Activated T-helper 1 cell treated with Interleukin-2 at 50 U/mL for 16 hours (primary cell): ENCODE results near the gene SMC1A.
A peak's percentile ranks its signal among the peaks of the same experiment; 100 is the strongest.
"Not testable (repeated sequence)": the region's sequence is repeated elsewhere in the genome, so short reads cannot be mapped to it uniquely, and the experiment has no call there.

Experiments used
- DNase-seq: peaks from one replicate; pipeline ENCODE4 v3.0.0-alpha.2; 2020; ENCODE audit warnings: low read depth

The SMC1A gene

GRCh38 chrX:53422086-53422860, at the start of gene SMC1A:
Gene SMC1A (minus strand): TSS chrX:53422654. CDS start chrX:53422600, 54 bp downstream.
- DNase-seq, result peak; percentile 94

- DNase-seq, result no peak
These were observed 48.9 kb upstream of the SMC1A start for GRCh38 chrX:53471346-53471745.

GRCh38 chrX:53468659-53469058, 46.2 kb upstream of the SMC1A start:
- not testable (repeated sequence) for DNase-seq

GRCh38 chrX:53458082-53458481, 35.6 kb upstream of the SMC1A start:
- DNase-seq, result no peak

- DNase-seq, result no peak
These were observed 33.8 kb upstream of the SMC1A start for GRCh38 chrX:53456254-53456653.

- no peak for DNase-seq
These were observed 30.4 kb upstream of the SMC1A start for GRCh38 chrX:53452812-53453211.

- no peak for DNase-seq
These were observed 27.2 kb upstream of the SMC1A start for GRCh38 chrX:53449632-53450031.

- no peak for DNase-seq
These were observed 25.0 kb upstream of the SMC1A start for GRCh38 chrX:53447441-53447840.

- DNase-seq, result no peak
These were observed 23.5 kb upstream of the SMC1A start for GRCh38 chrX:53445977-53446376.

GRCh38 chrX:53442322-53442631, 19.8 kb upstream of the SMC1A start:
- no peak for DNase-seq

GRCh38 chrX:53441531-53442321, 19.3 kb upstream of the SMC1A start:
- peak; percentile 59 for DNase-seq

- no peak for DNase-seq
These were observed 18.4 kb upstream of the SMC1A start for GRCh38 chrX:53440621-53441517.

- DNase-seq, result no peak
These were observed 17.6 kb upstream of the SMC1A start for GRCh38 chrX:53440101-53440500.

GRCh38 chrX:53438832-53439230, 16.4 kb upstream of the SMC1A start:
- DNase-seq, result no peak

GRCh38 chrX:53438174-53438831, 15.8 kb upstream of the SMC1A start:
- DNase-seq, result no peak

- no peak for DNase-seq
These were observed 14.8 kb upstream of the SMC1A start for GRCh38 chrX:53437206-53437605.

GRCh38 chrX:53435997-53436396, 13.5 kb upstream of the SMC1A start:
- DNase-seq, result peak; percentile 40

- DNase-seq, result peak; percentile 76
These were observed 11.5 kb upstream of the SMC1A start, which contains the start of gene HSD17B10 for GRCh38 chrX:53433651-53434639. Gene HSD17B10 (minus strand): TSS chrX:53434370. CDS start chrX:53434345, 25 bp downstream.

GRCh38 chrX:53430231-53430630, 7.8 kb upstream of the SMC1A start:
- no peak for DNase-seq

GRCh38 chrX:53429755-53430154, 7.3 kb upstream of the SMC1A start:
- no peak for DNase-seq
